HG03039 (cell line): Measurements from ENCODE around the gene ADORA2B.
"Not testable (repeated sequence)": the region's sequence is repeated elsewhere in the genome, so short reads cannot be mapped to it uniquely, and the experiment has no call there.

Source experiments
- ATAC-seq: cut with Tn5 transposase; IDR thresholded peaks from one replicate; pipeline ENCODE4 v1.9.1; 2021; ENCODE audit warnings: mild to moderate bottlenecking, moderate library complexity; ENCODE audit not compliant: unreplicated experiment

ADORA2B gene

GRCh38 chr17:15921640-15922039, 23.3 kb upstream of the ADORA2B start:
- ATAC-seq = no peak

- no peak for ATAC-seq
These were observed 22.3 kb upstream of the ADORA2B start for GRCh38 chr17:15922586-15922985.

GRCh38 chr17:15926039-15926740, 18.7 kb upstream of the ADORA2B start:
- no peak for ATAC-seq

DNA sequence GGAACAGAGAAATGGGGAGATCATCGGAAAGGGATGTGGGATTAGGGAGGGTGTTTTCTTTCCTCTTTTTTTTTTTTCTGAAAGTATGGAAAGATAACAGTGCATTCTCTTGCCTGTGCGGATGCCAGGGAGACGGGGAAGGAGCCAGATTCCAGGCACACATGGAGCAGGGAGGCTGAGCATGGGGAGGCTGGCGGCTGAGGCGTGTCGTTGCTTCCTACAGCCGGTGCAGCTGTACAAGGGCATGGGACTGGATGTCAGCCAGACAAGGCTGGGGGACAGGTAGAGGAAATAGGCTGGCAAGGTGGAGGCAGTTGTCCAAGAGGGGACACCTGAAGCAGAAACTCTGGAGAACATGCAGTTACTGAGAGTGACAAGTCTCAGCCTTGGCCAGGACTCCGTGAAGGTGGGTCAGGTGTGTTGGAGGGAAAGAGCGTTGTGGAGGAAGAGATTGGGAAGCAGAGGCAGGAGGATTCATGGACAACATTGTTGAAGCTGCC, 16.6 kb upstream of the ADORA2B start:
- ATAC-seq = no peak

DNA sequence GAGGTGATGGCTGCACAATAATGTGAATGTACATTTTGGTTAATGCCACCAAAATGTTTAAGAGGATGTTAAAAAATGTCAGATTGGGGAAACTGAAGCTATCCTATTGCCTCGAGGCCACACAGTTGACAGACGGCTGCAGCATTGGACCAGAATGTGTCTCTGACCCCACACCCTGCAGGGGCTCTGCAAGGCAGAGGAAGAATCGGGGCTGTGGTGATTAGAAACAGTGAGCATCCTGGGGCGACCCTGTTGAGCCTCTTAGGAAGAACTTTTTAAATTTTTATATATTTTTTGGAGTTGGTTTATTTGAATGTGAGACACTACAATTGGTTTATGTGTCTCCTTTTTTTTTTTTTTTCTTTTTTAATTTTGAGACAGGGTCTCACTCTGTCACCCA, 15.0 kb upstream of the ADORA2B start:
- no peak for ATAC-seq

GRCh38 chr17:15930426-15930825, 14.5 kb upstream of the ADORA2B start:
- ATAC-seq = no peak

- ATAC-seq = no peak
These were observed 13.5 kb upstream of the ADORA2B start for GRCh38 chr17:15931394-15931793.

DNA sequence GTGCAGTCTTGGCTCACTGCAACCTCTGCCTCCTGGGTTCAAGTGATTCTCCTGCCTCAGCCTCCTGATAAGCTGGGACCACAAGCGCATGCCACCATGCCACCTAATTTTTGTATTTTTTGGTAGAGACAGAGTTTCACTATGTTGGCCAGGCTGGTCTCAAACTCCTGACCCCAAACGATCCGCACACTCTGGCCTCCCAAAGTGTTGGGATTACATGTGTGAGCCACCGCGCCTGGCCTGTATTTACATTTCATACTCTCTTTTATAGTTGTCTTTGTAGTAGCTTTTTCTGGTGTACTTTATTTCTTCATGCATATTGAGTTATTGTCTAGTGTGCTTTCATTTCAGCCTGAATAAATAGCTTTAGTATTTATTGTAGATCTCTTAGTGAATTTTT, 10.1 kb upstream of the ADORA2B start:
- ATAC-seq = no peak

DNA sequence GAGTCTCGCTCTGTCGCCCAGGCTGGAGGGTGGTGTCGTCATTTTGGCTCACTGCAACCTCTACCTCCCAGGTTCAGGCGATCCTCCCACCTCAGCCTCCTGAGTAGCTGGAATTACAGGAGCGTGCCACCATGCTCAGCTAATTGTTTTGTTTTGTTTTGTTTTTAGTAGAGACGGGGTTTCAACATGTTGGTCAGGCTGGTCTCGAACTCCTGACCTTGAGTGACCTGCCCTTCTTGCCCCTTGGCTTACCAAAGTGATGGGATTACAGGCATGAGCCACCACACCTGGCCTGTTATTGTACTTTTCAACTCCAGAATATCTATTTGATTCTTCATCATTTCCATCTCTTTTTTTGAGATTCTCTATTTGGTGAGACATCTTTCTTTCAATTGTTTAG, 9.0 kb upstream of the ADORA2B start:
- ATAC-seq = no peak

DNA sequence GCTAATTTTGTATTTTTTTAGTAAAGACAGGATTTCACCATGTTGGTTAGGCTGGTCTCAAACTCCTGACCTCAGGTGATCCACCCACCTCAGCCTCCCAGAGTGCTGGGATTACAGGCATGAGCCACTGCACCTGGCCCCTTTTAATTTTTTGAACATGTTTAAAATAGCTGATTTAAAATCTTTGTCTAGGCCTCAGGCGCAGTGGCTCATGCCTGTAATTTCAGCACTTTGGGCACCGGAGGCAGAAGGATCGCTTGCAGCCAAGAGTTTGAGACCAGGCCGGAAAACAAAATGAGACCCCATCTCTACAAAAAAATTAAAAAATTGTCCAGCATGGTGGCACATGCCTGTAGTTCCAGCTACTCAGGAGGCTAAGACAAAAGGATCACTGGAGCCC, 8.4 kb upstream of the ADORA2B start:
- not testable (repeated sequence) for ATAC-seq

GRCh38 chr17:15941781-15942180, 3.1 kb upstream of the ADORA2B start:
- ATAC-seq = no peak

- ATAC-seq = no peak
These were observed 2.6 kb upstream of the ADORA2B start for GRCh38 chr17:15942207-15942833.

DNA sequence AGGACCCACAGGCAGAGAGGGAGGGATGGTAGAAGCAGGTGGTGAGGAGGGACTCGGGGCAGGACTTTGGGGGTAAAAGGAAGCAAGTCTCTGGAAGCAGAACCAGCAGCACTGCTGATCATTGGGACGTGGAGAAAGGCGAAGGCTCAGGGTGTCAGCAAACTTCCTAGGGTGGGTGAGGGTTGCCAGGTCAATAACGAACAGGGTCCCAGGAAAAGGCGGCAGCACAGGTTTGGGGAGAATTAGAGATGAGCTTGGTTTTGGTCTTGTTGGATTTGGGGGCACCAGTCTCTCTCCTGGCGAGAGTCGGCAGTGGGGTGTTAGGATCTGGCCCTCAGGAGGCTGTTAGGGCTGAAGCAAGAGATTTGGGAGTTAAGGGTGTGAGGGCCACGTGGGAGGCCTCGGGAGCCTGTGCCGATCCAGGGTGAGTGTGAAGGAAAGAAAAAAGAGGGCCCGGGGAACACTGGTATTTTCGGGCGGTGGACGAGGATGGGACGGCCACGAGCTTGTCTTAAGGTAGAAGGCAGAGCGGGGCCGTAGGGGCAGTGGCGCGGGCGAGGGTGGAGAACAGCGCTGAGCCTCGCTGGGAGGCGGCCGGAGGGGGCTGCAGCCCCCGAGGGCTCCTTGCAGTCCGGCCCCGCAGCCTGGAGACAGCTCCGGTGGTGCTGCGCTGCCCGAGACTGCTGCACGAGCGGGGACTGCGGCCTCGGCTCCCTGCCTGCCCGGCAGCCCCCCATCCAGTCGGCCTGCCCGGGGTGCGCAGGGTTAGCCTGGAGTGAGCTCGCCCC, 765 bp upstream of the ADORA2B start:
- no peak for ATAC-seq

DNA sequence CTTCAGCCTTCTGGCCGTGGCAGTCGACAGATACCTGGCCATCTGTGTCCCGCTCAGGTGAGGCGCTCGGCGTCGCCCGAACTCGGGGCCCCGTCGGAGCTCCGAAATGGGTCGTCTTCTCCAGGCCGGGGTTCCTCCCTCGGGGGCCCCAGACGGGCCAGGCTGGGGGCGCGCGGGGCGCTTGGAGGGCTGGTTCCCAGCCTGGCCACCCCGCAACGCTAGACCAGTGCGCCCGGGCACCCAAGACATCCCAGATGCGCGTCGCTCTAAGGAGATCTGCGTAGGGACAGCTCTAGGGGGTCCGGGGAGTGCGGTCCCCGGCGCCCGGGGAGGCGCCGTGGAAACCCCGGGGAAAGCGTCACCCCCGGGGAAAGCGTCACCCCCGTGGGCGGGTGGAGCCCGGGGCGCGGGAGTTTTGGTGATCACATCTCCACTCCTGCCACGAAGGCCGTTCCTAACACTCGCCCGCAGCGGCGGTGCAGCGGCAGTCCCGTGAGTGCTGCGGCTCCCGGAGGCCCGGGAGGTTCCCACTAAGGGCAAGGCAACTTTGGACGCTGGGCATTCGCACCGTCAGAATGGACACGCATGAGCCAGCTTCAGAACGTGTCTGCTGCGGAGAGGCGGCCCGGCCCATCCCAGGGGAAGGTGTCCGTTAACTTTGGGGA, 729 bp downstream of the ADORA2B start:
- no peak for ATAC-seq

- no peak for ATAC-seq
These were observed 1.7 kb downstream of the ADORA2B start for GRCh38 chr17:15946611-15947120.

DNA sequence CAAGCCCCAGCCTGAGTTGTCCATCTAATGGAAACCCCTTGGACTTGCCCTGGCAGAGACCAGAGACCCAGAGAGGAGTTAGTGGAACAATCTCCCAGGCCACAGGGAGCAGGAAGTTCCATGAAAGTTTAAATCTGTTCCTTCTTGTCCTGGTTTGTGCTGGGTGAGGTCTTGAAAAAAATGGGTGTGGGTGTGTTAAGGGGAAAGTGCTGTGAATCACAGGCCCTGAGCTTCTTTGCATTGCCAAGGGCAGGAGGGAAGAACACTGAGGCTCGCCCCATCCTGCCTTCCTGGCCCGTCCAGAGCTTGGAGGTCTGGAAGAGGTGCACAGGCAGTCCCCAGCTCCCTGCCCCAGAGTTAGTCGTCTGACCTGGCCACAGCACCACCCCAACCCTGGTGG, 2.3 kb downstream of the ADORA2B start:
- ATAC-seq = no peak

GRCh38 chr17:15947976-15948752, 3.2 kb downstream of the ADORA2B start:
- no peak for ATAC-seq

DNA sequence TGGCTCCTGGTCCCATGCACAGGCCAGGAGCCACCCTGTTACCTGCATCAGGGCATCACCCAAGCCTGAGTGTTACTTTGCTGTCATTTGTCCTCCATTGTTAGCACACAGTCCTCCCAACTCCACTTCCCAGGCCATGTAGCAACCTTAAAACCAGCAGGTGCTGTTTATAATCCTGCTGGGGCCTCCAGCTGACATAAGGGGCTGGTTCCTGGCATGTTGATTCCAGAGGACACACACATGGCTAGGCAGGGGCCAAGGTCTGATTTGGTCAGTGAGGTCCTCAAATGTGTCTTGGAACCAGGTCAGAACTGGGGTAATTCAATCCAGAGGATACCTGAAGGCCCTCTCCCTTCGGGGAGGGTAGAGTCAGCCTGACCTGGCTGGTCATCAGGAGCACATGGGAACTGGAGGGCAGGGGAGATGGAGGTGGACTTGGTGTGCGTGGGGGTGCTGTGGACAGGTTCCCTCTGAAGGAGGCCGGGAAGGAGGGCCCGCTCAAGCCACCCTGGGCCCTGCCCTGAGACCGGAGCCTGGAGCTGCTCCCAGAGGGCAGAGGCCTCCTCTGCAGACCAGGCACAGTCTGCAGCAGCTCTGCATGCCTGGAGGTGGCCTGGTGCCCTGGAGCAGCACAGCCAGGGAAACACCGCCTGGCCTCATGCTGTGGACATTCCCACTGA, 6.6 kb downstream of the ADORA2B start:
- ATAC-seq = no peak

DNA sequence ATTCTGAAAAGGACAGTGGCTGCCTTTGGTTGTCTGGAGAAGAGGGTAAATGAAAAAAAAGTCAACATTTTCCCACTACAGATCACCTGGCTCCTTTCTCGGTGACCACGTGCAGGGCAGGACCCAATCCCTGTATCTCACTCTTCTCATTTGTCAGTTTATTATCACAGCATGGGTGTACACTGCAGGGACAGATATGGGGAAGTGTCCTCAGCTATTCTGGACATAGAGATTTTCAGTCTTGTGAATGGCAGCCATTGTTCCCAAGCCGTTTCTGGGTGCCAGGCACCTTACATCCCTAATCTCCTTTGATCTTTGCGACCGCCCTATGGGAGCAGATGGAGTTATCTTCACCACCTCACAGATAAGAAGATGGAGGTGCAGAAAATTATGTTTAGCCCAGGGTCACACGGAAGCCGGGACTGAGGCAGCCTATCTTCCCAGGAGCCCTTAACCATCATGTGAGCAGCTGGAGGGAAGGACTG, 7.2 kb downstream of the ADORA2B start:
- no peak for ATAC-seq
